HepG2 (cell line): ENCODE data around the gene CA9. TPM values are rescaled to one million over a fixed set of nuclear protein-coding genes. Genes with fewer than 3 reads are reported as not detected.

Experiments
- CEBPB ChIP-seq: IDR thresholded peaks from 2 replicates; pipeline ENCODE4 v1.6.1; 2011; ENCODE audit warnings: low read depth, low read length, improper control_type of control experiment, borderline replicate concordance
- ELF3 ChIP-seq: IDR thresholded peaks from 2 replicates; pipeline ENCODE4 v1.6.1; 2016; ENCODE audit warnings: missing genetic modification reagents, missing compliant biosample characterization
- HIC2 ChIP-seq: sonication (generic); formaldehyde crosslinking; IDR thresholded peaks from 2 replicates; pipeline ENCODE4 v1.9.0; 2022; ENCODE audit warnings: low read depth, missing genetic modification reagents
- IRX3 ChIP-seq: sonication (generic); formaldehyde crosslinking; IDR thresholded peaks from 2 replicates; pipeline ENCODE4 v1.8.1; 2023; ENCODE audit warnings: mild to moderate bottlenecking, low read depth, missing genetic modification reagents, borderline replicate concordance
- JDP2 ChIP-seq: sonication (generic); formaldehyde crosslinking; IDR thresholded peaks from 2 replicates; pipeline ENCODE4 v1.8.1; 2022; ENCODE audit warnings: missing genetic modification reagents, borderline replicate concordance
- MEIS2 ChIP-seq: sonication (generic); formaldehyde crosslinking; IDR thresholded peaks from 2 replicates; pipeline ENCODE4 v1.9.0; 2021; ENCODE audit warnings: mild to moderate bottlenecking, missing genetic modification reagents
- MXD1 ChIP-seq: sonication (generic); formaldehyde crosslinking; IDR thresholded peaks from 2 replicates; pipeline ENCODE4 v1.4.0; 2020; ENCODE audit warnings: mild to moderate bottlenecking, missing genetic modification reagents
- NFKBIZ ChIP-seq: IDR thresholded peaks from 2 replicates; pipeline ENCODE4 v1.6.1; 2018; ENCODE audit warnings: missing genetic modification reagents, missing compliant biosample characterization
- NRL ChIP-seq: sonication (generic); formaldehyde crosslinking; IDR thresholded peaks from 2 replicates; pipeline ENCODE4 v1.5.0; 2020; ENCODE audit warnings: missing genetic modification reagents, mild to moderate bottlenecking, moderate library complexity, borderline replicate concordance
- PCBP1 ChIP-seq: fragments of 200-400 bp; formaldehyde crosslinking; IDR thresholded peaks from 2 replicates; pipeline ENCODE4 v1.6.1; 2017; ENCODE audit warnings: mild to moderate bottlenecking, low read depth, low read length, borderline replicate concordance
- PHF21A ChIP-seq: sonication (generic); formaldehyde crosslinking; IDR thresholded peaks from 2 replicates; pipeline ENCODE4 v1.5.0; 2020; ENCODE audit warnings: mild to moderate bottlenecking, missing genetic modification reagents
- PRDM4 ChIP-seq: sonication (generic); formaldehyde crosslinking; IDR thresholded peaks from 2 replicates; pipeline ENCODE4 v1.9.0; 2021; ENCODE audit warnings: missing genetic modification reagents, borderline replicate concordance
- RXRA ChIP-seq: sonication (generic); formaldehyde crosslinking; IDR thresholded peaks from 2 replicates; pipeline ENCODE4 v1.5.1; 2020; ENCODE audit warnings: missing genetic modification reagents
- SAP130 ChIP-seq: IDR thresholded peaks from 2 replicates; pipeline ENCODE4 v1.6.1; 2016; ENCODE audit warnings: low read depth
- SMARCC2 ChIP-seq: fragments of 450-650 bp; IDR thresholded peaks from 2 replicates; pipeline ENCODE4 v1.6.1; 2017; ENCODE audit warnings: antibody characterized with exemption, mild to moderate bottlenecking
- TCF7 ChIP-seq: sonication (generic); IDR thresholded peaks from 2 replicates; pipeline ENCODE4 v1.6.1; 2016; ENCODE audit warnings: antibody characterized with exemption, low read depth
- U2AF2 ChIP-seq: fragments of 200-400 bp; formaldehyde crosslinking; IDR thresholded peaks from 2 replicates; pipeline ENCODE4 v1.6.1; 2017; ENCODE audit warnings: low read depth, mild to moderate bottlenecking, low read length
- ZFP41 ChIP-seq: sonication (generic); formaldehyde crosslinking; IDR thresholded peaks from 2 replicates; pipeline ENCODE4 v1.4.0; 2020; ENCODE audit warnings: mild to moderate bottlenecking, missing genetic modification reagents, borderline replicate concordance
- ZMAT3 ChIP-seq: sonication (generic); formaldehyde crosslinking; conservative IDR thresholded peaks from 2 replicates; pipeline ENCODE4 v1.7.0; 2021; ENCODE audit warnings: missing genetic modification reagents
- ZNF18 ChIP-seq: sonication (generic); formaldehyde crosslinking; IDR thresholded peaks from 2 replicates; pipeline ENCODE4 v1.8.0; 2022; ENCODE audit warnings: mild to moderate bottlenecking, missing genetic modification reagents; ENCODE audit not compliant: insufficient replicate concordance
- ZNF446 ChIP-seq: sonication (generic); formaldehyde crosslinking; IDR thresholded peaks from 2 replicates; pipeline ENCODE4 v1.5.0; 2020; ENCODE audit warnings: mild to moderate bottlenecking, missing genetic modification reagents
- ZNF513 ChIP-seq: sonication (generic); formaldehyde crosslinking; conservative IDR thresholded peaks from 2 replicates; pipeline ENCODE4 v1.5.0; 2020; ENCODE audit warnings: missing genetic modification reagents
- ZNF567 ChIP-seq: sonication (generic); formaldehyde crosslinking; IDR thresholded peaks from 2 replicates; pipeline ENCODE4 v1.8.1; 2023; ENCODE audit warnings: mild to moderate bottlenecking, missing genetic modification reagents, borderline replicate concordance
- polyA plus RNA-seq, 8 experiments: library from polyadenylated mRNA; depleted of rRNA in 3 of 8; stranded (reverse) in 7 of 8; unstranded in 1 of 8; fragments of >200 nt; fragmentation: Illumina TruSeq in 4 of 8; extraction: Trizol in 4 of 8; gene quantifications; 2 replicates each; pipeline versions ENCODE4 v1.2.1 to v1.2.3, GENCODE V29; 2011 to 2016; ENCODE audit warnings: low read depth in 4 of 8, missing spikeins in 1 of 8, mixed read lengths in 1 of 8; ENCODE audit not compliant: insufficient read depth in 1 of 8
- total RNA-seq, 5 experiments: library from RNA; depleted of rRNA; stranded (reverse); fragments of >200 nt; fragmentation: Illumina TruSeq; extraction: Trizol; gene quantifications; 2 replicates each; pipeline ENCODE4 v1.2.3, GENCODE V29; 2016; ENCODE audit warnings: low read depth in 1 of 5

CA9 gene
- total and polyA plus RNA-seq, 2 of the 13 experiments (the other 11 are each of a cell fraction or from before 2014, with no cell fraction given) = 0.13 to 152 TPM

GRCh38 chr9:35650341-35651158 is 23.2 kb upstream of the CA9 start, which contains the start of gene SIT1 (continued):
- no peak for TF ChIP-seq MXD1 (CRISPR knock-in tag)
- no peak for TF ChIP-seq IRX3 (CRISPR knock-in tag)
- TF ChIP-seq PHF21A (CRISPR knock-in tag) = no peak
- TF ChIP-seq SMARCC2 = no peak
- no peak for TF ChIP-seq ZNF18 (CRISPR knock-in tag)
- no peak for TF ChIP-seq ELF3 (CRISPR knock-in tag)
- TF ChIP-seq U2AF2 = no peak
- no peak for TF ChIP-seq NFKBIZ (CRISPR knock-in tag)
- no peak for TF ChIP-seq ZFP41 (CRISPR knock-in tag)
- TF ChIP-seq PCBP1 = no peak
- TF ChIP-seq RXRA (CRISPR knock-in tag) = no peak
- TF ChIP-seq MEIS2 (CRISPR knock-in tag) = no peak
- TF ChIP-seq HIC2 (CRISPR knock-in tag) = no peak
- no peak for TF ChIP-seq ZNF513 (CRISPR knock-in tag)
- TF ChIP-seq ZNF567 (CRISPR knock-in tag) = no peak
- TF ChIP-seq CEBPB = no peak
- 0 out of 2 replicates have a peak, but pooled peaks have one; percentile 12 for TF ChIP-seq TCF7
- TF ChIP-seq ZMAT3 (CRISPR knock-in tag) = no peak
- no peak for TF ChIP-seq PRDM4
- no peak for TF ChIP-seq NRL (CRISPR knock-in tag)
- TF ChIP-seq SAP130 (CRISPR knock-in tag) = peak; percentile 40
- TF ChIP-seq ZNF446 (CRISPR knock-in tag) = no peak
- no peak for TF ChIP-seq JDP2
